ENCODE data around the gene CCSAP.
"Not testable (repeated sequence)": the region's sequence is repeated elsewhere in the genome, so short reads cannot be mapped to it uniquely, and the experiment has no call there.

The CCSAP gene, protein sequence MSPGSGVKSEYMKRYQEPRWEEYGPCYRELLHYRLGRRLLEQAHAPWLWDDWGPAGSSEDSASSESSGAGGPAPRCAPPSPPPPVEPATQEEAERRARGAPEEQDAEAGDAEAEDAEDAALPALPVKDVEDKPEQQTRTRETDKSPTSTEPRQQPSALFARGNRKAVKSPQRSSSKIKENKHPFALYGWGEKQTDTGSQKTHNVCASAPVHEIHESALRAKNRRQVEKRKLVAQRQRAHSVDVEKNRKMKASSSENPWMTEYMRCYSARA

DNA sequence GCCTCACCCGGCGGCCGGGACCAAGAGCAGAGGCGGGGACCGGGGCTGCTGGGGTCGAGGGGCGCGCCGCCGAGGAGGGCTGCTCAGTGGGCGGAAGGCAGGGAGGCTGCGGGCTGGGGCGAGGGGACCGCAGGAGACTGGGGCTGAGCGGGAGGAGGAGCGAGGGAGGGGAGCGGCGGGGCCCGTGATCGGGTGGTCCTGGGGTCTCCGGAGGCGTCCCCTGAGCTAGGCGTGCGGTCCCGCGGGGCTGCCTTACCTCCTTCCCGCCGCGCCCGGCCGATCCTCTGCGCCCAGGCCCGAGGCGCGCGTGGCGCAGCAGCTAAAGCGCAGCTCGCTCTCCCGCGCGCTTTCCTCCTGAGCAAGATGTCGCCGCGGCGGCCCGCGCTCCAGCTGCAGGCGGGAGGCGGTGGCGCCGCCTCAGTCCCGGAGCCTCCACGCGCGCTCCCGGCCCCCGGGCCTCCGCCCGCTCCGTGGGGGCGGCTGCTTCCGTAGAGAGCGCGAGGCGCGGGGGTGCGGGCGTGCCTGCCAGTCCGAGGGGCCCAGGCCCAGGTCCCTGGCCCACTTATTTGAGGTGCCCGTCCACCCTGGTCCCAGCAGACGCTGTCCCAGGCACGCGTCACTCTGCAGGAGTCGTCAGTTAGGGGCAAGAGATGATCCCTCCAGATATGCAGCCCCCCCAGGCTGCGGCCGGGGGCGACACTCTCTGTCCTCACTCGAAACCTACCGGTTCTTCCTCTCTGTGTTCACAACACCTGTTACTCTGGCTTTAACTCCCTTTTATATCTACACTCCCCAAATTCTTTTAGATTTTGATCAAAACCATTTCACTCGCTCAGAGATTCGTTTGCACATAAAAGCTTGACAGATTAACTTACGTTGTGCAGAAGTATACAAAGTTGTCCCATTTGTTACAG lies at the start of gene CCSAP:
TSS of gene CCSAP (minus strand) at position 392 of the 914 bp plus-strand sequence. CDS start 582 bp downstream, outside the sequence.
- DNase-seq (ENCODE audit: low read depth), result peak; percentile 50

DNA sequence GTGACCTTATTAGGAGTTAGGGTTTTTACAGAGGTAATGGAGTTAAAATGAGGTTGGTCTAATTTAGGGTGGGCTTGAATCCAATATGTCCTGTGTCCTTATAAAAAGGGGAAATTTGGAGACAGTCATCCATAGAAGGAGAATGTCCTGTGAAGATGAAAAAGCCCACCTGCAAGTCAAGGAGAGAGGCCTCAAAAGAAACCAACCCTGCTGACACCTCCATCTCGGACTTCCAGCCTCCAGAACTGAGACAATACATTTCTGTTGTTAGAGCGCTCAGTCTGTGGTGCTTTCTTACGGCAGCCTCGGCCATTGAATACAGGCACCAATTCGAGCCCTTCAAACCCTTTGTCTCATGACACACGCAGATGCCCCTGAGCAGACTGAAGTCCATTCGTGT lies 47.3 kb upstream of the CCSAP start:
- DNase-seq (ENCODE audit: low read depth), result no peak

DNA sequence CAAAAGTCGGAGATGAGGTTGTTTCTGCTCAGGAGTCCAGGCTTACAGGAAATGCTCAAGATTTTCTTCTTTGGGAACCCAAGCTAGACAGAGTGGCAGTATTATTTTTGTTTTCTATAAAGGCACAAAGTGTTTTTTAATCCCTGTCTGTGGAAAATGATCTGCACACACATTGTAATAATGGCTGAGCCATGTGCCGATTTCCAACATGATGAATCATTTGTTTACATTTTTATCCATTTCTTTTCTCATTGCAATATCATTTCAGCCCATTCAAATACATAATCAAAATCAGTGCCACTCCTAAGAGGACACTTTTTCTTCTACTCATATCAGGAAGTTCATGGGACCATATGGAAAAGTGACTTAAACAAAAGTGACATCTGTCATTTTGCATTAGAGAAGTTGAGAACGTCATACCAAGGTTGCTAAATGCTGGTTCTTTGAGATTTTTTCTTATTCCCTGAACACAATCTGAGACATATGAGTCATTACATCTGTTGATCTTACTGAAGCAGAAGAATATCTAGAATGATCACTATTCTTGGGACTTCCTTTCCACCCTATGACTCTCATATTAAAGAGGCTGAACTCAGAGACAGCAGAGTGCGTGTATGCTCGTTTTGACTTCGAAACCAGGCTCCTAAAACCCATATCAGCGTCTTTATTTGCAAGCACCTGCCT lies 46.2 kb upstream of the CCSAP start:
- DNase-seq (ENCODE audit: low read depth), result peak; percentile 85

DNA sequence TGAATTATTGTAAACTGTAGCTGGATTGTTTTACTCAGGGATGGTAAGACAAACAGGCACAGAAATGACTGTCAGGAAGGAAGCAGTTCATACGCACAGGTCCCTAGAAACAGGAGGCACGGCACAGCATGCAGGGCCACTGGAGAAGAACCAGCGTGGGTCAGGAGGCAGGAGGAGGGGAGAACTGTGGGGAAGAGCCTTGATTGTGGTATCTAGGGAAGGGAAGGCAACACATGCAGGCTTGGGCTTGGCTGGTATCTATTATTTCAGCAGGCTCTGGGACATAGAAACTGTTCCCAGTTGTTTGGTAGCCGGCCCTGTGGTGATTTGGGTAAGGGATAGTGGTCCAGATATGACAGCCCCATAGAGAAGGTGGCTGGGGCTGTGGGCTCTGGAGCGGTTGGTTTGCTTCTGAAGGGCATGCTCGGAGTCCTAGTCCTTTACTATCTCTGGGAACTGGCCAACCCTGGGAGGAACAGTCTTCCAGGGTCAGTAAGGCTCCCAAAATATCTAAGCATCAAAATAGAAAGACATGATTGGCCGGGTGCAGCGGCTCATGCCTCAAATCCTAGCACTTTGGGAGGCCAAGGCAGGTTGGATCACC lies 43.1 kb upstream of the CCSAP start:
- no peak for DNase-seq (ENCODE audit: low read depth)

DNA sequence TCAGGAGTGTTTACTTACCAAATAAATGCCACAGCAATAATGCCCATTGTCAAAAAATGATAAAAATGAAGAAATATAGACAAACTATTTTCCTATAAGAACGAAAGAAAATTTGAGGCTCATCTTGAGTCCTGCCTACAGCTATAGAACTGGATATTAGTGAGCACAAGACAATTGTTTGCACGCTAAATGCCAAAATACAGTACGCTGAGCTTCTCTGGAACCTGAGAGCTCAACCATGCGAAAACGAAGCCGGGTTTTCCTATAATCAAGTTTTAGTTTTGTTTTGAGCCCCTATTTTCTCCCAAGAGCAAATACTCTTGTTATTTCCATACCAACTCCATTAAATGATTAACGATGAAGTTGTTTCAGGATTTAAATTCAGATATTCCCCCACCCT lies 42.0 kb upstream of the CCSAP start:
- no peak for DNase-seq (ENCODE audit: low read depth)

DNA sequence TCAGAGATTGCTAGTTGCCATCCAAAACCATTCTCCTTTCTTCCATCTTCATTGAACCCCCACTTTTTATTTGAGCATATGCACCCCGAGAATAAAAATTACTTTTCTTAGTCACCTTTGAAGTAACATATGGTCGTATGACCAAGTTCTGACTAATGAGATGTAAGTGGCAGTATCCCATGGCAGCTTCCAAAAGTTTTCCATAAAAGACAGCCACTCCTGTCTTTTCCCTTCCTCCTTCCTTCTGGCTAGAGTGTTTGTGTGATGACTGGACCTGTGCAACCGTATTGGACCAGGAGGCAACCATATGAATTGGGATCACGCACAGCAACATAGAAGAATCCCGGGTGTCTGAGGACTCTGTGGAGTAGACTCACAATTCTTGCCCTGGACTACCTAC lies 41.1 kb upstream of the CCSAP start:
- no peak for DNase-seq (ENCODE audit: low read depth)

DNA sequence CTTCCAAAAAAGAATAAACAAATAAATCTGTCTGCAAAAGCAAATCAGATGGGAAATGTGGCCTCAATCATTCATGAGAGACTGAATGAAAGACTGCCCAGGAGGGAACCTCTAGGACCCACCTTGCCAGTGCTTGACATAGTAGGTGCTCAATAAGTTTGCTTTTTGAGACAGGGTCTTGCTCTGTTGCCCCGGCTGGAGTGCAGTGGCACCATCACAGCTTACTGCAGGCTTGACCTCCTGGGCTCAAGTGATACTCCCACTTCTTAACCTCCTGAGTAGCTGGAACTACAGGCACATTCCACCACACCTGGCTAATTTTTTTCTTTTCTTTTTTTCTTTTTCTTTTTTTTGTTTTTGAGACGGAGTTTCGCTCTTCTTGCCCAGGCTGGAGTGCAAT lies 40.3 kb upstream of the CCSAP start:
- DNase-seq (ENCODE audit: low read depth), result no peak

DNA sequence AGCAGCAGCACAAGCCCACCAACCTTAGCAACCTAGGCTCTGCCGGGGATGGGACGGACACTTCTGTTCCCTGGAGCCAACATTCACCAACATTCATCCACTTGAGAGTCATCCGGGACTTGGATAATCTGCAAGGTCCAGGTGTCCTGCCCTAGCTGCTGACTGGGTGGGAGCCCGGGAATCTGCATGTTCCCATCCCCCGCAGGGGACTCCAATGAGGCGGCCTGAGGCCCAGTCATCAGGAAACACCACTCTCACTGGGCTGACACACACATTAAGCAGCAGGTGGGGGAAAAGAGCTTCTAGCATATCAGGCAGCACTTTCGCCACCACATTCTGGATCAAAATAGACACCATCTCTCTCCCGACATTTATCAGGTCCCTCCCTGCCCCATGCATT lies 38.4 kb upstream of the CCSAP start:
- no peak for DNase-seq (ENCODE audit: low read depth)

DNA sequence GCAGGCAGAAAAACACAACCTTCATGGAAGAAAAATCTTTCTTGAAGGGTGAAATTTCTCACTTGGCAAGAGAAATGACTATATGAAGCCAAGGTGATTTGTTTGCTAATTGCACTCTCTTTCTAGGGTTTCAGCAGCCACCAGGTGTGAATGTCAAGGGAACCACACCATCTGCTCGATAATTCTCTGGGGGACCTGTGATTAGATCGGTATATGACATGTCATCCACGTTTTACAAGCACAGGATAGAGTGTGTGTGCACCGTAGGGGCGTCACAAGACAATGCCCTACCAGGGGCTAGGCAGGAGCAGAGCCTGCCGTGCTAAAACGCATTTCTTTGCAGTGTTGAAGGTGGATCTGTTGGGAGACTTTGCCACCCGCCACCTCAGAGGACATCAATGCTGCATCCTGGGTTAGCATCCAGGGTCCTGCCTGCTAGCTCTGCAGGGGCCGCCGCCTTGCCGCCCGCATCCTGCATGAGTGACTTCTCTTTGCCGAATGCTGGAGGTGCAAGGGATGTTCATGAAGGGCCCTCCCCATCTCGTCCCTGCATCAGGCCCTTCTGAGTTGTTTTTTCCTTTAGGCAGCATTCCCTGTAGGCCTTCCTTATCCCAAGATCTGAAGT lies 37.8 kb upstream of the CCSAP start:
- no peak for DNase-seq (ENCODE audit: low read depth)

DNA sequence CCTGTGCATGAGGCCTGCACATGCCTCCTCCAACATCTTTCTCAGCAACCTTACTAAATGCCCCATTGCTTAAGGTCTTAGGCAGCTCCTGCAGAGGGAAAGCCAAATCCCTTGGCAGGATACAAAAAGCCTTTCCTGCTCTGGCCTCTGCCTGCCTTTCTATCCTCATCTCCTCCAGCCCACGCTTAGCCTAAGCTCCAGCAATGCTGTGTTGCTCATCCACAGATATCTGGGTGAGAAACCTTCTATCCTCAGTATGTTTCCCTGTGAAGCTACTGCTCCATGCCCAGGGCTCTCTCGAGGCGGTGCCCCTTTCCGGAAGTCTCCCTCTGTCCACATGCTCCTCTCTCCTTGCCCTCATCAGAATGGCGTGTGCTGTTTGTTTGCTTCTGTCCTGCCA lies 37.0 kb upstream of the CCSAP start:
- DNase-seq (ENCODE audit: low read depth), result no peak

DNA sequence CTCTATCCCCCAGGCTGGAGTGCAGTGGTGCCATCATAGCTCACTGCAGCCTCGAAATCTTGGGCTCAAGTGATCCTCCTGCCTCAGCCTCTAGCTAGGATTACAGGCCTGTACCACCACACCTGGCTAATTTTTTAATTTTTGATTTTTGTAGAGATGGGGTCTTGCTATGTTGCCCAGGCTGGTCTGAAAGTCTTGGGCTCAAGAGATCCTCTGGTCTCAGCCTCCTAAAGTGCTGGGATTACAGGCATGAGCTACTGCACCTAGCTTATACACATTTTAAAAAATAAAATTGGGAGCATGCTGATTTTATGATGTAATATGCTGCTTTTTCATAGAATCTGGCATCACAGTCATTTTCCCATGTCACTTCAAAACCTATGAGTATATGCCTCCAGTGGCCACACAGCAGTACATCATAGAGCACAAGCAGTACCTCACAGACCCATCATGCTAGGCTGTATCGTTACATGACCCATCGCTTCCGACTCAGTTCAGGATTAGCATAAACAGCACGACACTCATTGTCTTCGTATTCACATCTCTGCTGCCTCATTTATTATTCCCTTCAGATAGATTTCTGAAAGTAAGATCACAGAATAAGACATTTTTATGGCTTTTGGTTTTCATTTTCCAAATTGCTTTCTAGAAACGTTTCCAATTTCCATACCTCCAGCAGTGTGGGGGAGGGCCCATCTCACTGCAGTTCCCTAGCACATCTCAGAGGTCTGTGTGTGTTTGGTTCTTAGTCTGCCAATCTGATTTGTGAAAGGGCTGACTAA lies 35.9 kb upstream of the CCSAP start:
- DNase-seq (ENCODE audit: low read depth), result no peak

DNA sequence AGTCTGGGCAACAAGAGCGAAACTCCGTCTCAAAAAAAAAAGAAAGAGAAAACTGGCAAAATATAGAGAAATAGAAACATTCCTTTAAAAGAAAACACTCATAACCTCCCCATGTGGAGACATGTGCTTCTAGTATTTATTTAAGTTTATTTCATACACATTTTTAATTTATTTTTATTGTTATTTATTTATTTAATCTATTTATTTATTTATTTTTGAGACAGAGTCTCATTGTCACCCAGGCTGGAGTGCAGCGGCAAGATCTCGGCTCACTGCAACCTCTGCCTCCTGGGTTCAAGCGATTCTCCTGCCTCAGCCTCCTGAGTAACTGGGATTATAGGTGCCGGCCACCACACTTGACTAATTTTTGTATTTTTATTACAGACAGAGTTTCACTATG lies 35.2 kb upstream of the CCSAP start:
- not testable (repeated sequence) for DNase-seq (ENCODE audit: low read depth)

DNA sequence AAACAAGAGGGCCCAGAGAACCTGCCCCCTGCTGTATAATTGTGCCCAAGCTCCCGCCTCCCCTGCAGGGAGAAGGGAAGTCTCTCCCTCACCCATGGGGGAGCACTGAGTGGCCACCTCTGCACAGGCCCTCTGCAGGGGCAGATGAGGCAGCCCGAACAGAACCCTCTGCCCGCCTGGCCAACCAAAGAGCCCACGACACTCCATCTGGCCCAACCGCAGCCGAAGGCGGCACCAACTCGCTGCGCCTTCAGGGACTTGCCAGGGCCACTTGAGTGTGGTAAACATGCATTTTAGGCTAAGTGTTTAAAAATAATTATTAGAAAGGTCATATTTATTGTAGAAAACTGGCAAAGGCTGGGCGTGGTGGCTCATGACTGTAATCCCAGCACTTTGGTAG lies 34.6 kb upstream of the CCSAP start:
- no peak for DNase-seq (ENCODE audit: low read depth)

DNA sequence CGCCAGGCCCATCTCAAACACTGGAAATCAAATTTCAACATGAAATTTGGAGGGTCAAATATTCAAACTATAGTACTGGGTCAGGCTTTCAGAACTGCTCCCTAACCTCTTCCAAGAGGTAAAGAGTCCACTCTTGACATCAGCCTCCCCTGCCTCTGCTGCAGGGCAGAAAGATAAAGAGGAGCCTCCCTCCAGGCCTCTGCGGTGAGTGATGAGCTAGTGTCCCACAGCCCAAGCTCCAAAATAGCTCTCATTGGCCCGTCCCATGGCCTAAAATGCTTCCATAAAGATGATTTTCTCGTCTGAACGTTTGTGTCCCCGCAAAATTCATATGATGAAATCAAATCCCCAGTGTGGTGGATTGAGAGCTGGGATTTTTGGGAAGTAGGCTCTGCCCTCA lies 33.7 kb upstream of the CCSAP start:
- no peak for DNase-seq (ENCODE audit: low read depth)

DNA sequence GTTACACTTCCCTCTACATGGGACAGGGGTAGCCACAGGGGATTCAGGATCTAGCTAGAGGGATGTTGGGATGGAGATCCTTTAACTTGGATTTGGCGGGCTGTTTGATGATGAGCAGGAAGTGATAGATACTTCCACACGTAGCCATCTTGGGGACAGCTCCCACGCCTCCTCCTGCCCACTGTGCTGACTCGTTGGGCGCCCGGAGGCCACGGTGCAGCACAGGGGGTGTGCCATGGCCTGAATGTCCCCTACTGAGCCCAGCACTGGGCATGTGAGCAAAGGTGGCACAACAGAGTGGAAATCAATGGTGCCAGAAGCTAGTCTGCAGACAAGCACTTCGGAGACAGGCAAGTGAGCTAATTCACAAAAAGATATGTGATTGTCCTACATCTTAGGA lies 31.6 kb upstream of the CCSAP start:
- no peak for DNase-seq (ENCODE audit: low read depth)

DNA sequence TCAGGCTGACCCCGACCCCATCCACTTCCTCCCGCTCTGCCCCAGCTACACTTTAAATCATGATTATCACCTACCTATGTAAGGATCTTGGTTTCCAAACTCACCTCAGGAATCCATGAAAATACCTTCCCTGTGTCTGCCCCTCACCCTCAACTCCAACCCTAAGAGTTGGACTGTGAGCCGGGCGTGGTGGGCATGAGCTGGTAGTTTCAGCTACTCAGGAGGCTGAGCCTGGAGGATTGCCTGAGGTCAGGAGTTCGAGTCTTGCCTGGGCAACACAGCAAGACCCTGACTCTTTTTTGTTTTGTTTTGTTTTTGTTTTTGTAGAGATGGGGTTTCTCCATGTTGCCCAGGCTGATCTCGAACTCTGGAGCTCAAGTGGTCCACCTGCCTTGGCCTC lies 30.5 kb upstream of the CCSAP start:
- DNase-seq (ENCODE audit: low read depth), result no peak

DNA sequence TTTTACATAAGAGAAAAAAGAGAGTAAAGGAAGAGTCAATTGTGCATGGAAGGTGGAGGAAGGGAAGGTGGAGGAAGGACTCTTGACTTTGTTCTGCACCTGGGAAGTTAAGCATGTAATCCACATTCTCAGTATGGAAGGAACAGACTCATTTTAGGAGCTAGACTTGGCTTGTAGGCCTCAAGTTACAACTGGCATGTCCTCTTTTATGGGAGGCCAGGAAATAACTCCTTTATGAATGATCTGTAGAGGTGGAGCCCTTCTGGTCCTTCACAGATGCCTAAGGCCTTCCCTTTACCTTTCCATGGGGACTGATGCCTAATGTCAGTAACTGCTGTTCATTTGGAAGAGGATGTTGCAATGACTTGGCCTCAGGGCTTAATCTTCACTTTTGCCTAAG lies 29.4 kb upstream of the CCSAP start:
- no peak for DNase-seq (ENCODE audit: low read depth)

DNA sequence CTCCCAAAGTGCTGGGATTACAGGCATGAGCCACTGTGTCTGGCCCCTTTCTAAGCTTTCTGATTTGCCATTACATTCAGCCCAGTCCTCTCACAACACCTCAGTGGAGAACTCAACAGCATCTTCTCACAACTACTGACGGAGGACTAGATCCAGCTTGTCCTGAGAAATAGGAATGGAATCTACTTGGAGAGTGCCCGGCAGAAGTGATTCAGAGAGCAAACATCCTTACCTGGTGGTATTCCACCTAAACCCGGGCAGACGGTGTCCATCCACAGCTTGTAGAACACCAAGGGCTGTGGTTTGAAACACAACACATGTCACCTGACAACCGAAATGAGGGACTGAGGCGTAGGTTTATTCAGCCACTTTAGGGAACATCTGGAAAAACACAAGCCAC lies 28.8 kb upstream of the CCSAP start:
- DNase-seq (ENCODE audit: low read depth), result no peak

DNA sequence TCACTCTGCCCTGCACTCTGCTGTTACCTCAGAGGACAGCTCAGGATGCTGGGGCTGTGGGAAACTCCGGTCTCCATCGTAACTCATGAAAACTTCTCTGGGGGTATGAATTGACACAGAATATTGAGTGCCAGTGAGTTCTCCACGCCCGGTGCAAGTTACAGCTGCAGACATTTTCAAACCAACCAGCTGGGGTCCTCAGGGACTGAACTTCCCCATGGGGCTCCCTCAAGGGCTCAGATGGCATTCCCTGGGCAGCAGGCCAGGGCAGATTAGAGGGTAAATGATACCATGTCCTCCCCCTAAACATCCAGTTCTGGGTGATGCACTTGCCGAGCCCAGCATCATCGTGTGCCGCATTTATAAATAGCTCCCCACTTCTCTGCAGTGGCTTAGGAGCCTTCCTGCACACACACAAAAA lies 27.8 kb upstream of the CCSAP start:
- no peak for DNase-seq (ENCODE audit: low read depth)

DNA sequence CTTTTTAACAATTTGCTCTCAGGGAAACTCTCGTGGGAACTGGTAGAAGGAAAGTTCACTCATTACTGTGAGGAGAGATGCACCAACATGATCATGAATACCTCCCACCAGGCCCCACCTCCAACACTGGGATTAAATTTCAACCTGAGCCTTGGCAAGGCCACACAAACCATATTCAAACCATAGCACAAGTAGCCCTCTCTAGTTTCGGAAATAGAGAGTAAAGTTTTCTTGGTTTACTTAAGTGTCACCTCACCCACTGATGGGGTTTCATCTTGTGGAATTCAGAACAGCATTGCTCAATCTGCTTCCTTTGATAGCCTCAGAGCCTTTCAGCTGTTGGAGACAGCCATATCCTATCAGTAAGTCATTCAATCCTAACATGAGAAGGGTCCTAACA lies 25.5 kb upstream of the CCSAP start:
- DNase-seq (ENCODE audit: low read depth), result no peak

DNA sequence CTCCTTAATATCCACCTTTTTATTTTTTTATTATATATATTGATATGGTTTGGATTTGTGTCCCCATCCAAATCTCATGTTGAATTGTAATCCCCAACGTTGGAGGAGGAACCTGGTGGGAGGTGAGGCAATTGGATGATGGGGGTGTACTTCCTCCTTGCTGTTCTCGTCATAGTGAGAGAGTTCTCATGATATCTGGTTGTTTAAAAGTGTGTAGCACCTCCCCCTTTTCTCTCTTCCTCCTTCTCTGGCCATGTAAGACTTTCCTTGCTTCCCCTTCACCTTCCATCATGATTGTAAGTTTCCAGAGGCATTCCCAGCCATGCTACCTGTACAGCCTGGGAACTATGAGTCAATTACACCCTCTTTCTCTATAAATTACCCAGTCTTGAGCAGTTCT lies 22.7 kb upstream of the CCSAP start:
- DNase-seq (ENCODE audit: low read depth), result no peak

Measured in iris pigment epithelial cell (primary cell).